ENCODE measurements around the gene GTF2IRD2.
"Not testable (repeated sequence)": the region's sequence is repeated elsewhere in the genome, so short reads cannot be mapped to it uniquely, and the experiment has no call there.

GTF2IRD2 gene

GRCh38 chr7:74850833-74851721, at the start of gene GTF2IRD2:
Gene GTF2IRD2 (minus strand): TSS chr7:74851605. CDS start chr7:74836378, 15,227 bp downstream.
- DNase-seq = not testable (repeated sequence)

GRCh38 chr7:74890158-74891123, 39.0 kb upstream of the GTF2IRD2 start:
- peak; percentile 83 for DNase-seq

- not testable (repeated sequence) for DNase-seq
These were observed 38.2 kb upstream of the GTF2IRD2 start for GRCh38 chr7:74889518-74890129.

- DNase-seq = not testable (repeated sequence)
These were observed 33.9 kb upstream of the GTF2IRD2 start for GRCh38 chr7:74885295-74885694.

- not testable (repeated sequence) for DNase-seq
These were observed 30.7 kb upstream of the GTF2IRD2 start for GRCh38 chr7:74882110-74882509.

- not testable (repeated sequence) for DNase-seq
These were observed 23.5 kb upstream of the GTF2IRD2 start for GRCh38 chr7:74874748-74875512.

GRCh38 chr7:74874104-74874747, 22.8 kb upstream of the GTF2IRD2 start:
- DNase-seq = not testable (repeated sequence)

- not testable (repeated sequence) for DNase-seq
These were observed 21.1 kb upstream of the GTF2IRD2 start for GRCh38 chr7:74872542-74872941.

- not testable (repeated sequence) for DNase-seq
These were observed 14.4 kb upstream of the GTF2IRD2 start for GRCh38 chr7:74865777-74866176.

- DNase-seq = not testable (repeated sequence)
These were observed 1.6 kb downstream of the GTF2IRD2 start for GRCh38 chr7:74849853-74850252.

GRCh38 chr7:74830411-74830810, 21.0 kb downstream of the GTF2IRD2 start:
- DNase-seq = not testable (repeated sequence)

GRCh38 chr7:74829959-74830358, 21.4 kb downstream of the GTF2IRD2 start:
- DNase-seq = not testable (repeated sequence)

GRCh38 chr7:74821259-74821658, 30.1 kb downstream of the GTF2IRD2 start:
- not testable (repeated sequence) for DNase-seq

- DNase-seq = not testable (repeated sequence)
These were observed 31.1 kb downstream of the GTF2IRD2 start for GRCh38 chr7:74820146-74820805.

- not testable (repeated sequence) for DNase-seq
These were observed 35.5 kb downstream of the GTF2IRD2 start for GRCh38 chr7:74815882-74816281.

- not testable (repeated sequence) for DNase-seq
These were observed 52.8 kb downstream of the GTF2IRD2 start for GRCh38 chr7:74798644-74799043.

GRCh38 chr7:74797848-74798622, 53.4 kb downstream of the GTF2IRD2 start:
- DNase-seq = not testable (repeated sequence)

GRCh38 chr7:74789200-74789736, 62.1 kb downstream of the GTF2IRD2 start:
- not testable (repeated sequence) for DNase-seq

GRCh38 chr7:74788369-74789150, 62.8 kb downstream of the GTF2IRD2 start:
- DNase-seq = peak; percentile 78

Measured in NCI-H2171 treated with DMSO at 0.1 percent for 48 hours (cell line).